GM21528 (cell line): ENCODE results near the gene RDH5.

Experiments
- ATAC-seq: cut with Tn5 transposase; IDR thresholded peaks from one replicate; pipeline ENCODE4 v1.9.1; 2021; ENCODE audit warnings: mild to moderate bottlenecking, moderate library complexity; ENCODE audit not compliant: unreplicated experiment, low FRiP score

The RDH5 gene

GRCh38 chr12:55726971-55727370 lies 6.8 kb downstream of the RDH5 start:
- no peak for ATAC-seq

DNA sequence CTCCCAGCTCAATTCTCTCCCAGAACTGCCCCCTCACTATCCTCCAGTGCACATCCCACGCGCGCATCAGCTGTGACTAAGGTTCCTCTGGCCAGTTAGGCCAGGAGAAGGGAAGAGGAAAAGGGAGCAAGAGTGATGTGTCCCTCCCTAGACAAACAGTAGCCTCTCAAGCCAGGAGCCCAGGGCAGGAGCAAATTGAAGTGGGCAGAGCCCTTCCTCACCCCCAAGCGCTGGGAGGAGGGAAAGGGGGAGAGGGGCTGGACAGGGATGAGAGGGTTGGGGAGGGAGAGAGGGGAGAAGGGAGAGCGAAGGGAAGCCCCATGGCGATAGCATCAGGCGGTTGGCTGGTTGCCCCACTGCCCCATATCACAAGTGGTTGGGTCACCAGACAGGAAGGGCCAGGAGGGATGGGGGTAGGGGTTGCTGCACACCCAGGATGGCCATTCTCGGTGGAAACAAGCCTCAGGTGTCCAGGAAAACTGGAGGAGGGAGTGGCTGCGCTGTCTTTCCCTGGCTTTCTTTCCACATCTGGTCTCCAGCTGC lies 7.5 kb downstream of the RDH5 start:
- no peak for ATAC-seq

DNA sequence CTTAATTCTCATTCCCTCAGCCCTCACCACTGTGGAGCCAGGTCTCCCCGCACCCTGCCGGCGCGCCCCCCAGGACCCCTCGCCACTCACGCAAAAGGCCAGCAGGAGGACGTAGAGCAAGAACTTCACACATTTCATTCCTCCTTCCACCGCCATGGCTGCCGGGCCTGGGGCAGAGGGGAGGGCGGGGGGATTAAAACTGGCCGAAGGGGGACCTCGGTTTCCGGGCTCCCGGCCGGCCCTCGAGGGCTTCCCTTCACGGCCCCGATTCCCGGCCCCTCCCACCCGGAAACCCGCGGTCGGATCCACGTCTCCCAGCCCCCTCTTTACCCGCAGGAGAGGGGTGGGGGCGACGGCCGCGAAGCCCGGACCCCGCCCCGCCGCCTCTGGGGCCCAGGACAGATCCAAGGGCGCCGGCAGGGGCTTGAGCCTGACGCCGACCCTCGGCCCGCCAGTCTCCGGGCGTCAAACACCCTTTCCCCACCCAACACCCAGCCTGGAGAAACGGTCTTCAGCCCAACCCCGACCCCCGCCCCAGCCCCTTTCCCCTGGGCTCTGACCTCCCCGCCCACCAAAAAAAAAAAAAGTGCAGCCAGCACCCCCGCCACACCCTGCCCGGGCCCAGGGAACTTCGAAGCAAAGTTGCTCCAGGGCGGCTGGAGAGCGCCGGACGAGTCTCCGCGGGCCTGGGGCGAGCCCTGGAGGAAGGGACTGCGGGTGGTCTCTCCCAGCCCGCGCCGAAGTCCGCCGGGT lies 8.2 kb downstream of the RDH5 start:
- ATAC-seq, result peak; percentile 20

GRCh38 chr12:55728939-55729818 lies 9.0 kb downstream of the RDH5 start, which contains the start of gene CD63:
Gene CD63 (minus strand): TSS chr12:55729009. CDS start chr12:55728341, 668 bp downstream.
- ATAC-seq, result peak; percentile 72

DNA sequence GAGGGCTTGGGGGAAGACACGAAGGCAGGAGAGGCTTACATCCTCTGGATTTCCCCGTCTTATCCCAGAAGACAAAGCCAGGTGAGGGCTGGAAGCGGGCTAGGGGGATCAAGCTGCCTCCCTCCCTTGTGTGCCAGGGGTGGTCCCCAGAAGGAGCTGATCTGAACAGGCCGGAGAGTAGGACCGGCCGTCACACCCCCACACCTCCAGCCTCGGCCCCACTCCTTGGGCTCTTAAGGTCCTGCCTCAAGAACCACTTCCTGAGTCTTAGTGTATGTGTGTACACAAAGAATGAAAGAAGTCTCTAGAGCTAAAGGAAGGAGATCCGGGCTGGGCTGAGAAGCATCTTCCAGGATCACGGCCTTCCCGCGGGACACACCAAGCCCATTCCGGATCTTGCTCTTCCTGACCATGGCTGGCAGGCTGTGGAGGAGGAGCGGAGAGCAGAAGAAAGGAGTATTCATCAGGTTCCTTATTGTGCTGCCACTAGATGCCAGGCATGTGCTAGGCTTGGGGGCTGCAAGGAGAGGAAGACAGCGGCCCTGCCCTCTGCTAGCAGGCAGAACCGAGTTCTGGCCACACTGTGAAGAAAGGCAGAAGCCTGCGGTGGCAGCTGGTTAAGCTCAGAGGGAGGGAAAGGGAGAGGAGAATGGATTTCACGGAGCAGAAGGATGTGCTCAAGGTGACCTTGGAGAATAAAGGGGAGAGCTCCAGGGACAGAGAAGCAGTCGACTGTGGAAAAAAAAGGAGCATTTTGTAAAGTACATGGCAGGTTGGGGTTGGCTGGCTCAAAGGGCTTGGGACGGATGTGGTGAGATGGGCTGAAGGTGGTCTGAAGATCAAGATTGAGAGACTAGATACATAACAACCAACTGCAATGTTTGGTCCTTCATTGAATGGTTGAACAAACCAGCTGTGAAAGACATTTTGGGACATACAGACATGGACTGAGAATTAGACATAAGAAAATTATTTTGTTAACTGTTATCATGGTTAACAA lies 9.9 kb downstream of the RDH5 start:
- peak; percentile 53 for ATAC-seq

GRCh38 chr12:55732288-55732687 lies 12.1 kb downstream of the RDH5 start:
- ATAC-seq, result no peak

DNA sequence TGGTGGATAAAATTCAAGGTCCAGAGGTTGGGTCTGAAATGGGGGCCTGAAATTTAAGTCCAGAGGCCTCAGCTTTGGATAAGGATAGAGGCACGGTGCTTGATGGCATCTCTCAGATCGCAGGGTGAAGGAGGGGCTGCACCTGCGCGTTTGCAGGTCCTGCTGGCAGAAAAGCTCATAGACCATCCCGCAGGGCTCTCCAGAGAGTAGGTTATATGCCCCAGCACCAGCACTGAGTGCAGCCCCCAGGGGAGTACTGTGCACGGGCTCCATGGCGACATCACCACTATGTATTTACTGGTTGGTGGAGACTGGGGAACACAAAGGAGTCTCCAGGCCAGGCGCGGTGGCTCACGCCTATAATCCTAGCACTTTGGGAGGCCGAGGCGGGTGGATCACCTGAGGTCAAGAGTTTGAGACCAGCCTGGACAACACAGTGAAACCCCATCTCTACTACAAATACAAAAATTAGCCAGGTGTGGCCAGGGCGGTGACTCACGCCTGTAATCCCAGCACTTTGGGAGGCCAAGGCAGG lies 12.9 kb downstream of the RDH5 start:
- no peak for ATAC-seq

GRCh38 chr12:55733858-55734257 lies 13.7 kb downstream of the RDH5 start:
- ATAC-seq, result no peak

- ATAC-seq, result no peak
Observed at GRCh38 chr12:55734595-55734994, 14.4 kb downstream of the RDH5 start.

DNA sequence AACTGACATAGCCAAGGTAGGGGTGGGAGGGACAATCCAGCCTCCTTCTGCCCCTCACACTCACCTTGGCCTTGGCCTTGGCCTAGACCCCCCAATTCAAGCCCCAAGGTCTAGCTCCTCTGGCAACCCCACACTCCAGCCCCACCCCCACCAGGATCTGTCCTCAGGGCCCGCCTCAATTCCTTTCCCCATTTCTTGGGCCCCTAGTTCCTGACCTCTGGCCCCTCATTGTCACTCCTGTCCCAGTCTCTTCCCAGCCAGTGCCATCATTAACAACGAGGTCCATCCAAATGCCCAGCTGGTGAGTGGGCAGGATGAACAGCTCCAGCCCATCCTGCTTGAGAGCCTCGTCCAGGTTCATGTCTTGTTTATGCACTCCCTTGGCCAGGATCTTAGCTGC lies 15.9 kb downstream of the RDH5 start:
- no peak for ATAC-seq

DNA sequence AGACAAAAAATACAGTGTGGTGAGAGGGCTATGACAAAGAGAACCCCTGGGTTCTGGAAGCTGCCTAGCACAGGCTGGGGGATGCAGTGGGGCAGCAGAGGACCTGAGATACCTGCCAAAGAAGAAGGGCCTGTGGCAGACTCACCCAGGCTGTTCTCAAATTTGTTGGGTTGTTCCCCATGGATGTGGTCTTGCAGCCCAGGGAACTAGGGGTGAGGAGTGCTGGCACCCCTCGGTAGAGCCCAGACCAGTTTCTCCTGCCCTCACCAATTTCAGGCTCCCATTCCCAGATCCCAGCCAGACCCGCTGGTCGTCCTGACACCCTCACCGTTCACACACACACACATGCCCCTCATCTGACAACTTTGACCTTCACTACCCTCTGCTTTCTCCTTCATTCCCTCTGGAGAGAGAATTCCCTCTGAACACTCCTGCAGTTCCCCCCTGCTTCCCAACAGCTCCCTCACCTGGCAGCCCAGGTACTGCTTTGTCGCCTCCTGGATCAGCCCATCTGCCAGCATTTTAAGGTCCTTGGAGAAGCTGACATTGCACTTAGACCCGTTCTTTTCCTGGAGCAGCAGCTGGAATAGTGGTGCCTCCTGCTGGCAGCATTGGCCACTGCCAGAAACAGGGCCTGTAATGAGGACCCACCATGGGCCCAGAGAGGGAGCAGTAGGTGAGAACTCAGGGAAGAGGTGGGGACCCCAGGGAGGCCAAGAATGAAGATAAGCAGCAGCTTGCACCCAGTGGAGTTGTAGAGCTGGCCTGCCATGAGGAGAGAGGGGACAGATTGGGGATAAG lies 16.8 kb downstream of the RDH5 start:
- no peak for ATAC-seq

GRCh38 chr12:55737581-55738122 lies 17.5 kb downstream of the RDH5 start:
- no peak for ATAC-seq

DNA sequence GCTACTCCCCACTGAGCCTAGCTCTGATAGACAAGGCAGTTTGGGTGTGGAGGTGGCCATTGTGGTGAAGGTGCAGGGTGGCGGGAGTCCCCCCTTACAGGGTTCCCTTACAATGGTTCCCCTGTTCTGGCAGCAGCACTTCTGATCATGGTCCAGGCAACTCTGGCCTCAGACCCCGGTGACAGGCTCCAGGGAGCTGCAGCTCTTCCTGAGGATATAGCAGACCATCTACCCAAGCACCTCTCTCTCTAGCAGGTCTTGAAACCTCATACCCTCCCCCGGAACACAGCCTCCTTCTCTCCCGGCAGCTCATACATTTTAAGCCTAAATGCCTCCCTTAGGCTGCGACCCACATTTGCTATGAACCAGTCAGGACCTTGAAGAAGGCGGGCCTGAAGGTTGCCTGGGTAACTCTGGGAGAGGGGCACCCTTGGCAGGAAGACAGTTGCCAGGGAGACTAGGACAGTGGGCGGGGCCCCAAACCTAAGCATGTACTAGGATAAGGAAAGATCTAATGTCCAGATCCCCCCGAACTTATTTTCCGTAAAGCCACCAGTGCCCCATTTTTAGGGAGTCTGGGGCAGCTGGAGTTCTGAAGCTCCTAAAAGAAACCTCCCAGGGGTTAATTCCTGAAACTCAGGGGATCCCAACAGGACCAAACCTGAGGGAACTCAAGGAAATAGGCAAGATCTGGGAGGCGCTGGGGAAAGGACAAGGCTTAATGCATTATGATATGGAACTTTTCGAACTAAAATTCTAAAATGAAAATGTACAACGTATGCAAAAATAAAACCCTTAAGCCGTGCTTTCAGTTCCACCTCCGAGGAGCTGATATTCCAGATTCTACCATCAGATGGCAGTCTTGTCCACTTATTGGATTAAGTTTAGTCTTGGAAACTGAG lies 18.2 kb downstream of the RDH5 start:
- ATAC-seq, result peak; percentile 92

GRCh38 chr12:55739025-55739378 lies 18.8 kb downstream of the RDH5 start:
- ATAC-seq, result no peak

GRCh38 chr12:55741931-55742680 lies 21.9 kb downstream of the RDH5 start:
- no peak for ATAC-seq

DNA sequence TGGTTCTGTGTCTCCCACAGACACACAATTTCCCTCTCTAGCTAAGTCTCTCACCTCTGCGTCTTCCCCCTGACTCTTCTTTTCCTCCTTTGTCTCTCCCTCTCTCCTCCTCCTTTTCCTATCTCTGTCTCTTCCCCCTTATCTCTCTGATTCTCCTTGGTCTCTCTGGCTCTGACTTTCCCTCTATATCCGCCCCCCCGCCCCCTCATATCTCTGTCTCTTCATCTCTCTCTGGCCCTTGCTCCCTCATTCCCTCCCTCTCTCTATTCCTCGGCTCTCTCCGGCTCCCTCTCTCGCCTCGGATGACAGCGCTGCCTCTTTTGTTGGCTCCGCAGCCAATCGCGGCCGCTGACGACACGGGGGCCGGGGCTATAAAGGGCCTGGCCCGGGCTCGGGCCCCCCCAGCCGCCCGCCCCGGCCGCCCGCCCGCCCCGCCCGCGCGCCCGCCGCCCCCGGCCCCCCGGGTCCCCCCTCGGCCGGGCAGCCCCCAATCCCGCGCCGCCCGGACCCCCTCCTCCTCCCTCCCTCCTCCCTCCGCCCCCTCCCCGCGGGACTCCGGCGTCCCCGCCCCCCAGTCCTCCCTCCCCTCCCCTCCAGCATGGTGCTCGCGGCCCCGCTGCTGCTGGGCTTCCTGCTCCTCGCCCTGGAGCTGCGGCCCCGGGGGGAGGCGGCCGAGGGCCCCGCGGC lies 22.7 kb downstream of the RDH5 start, which contains the start of gene GDF11:
Gene GDF11 (plus strand): TSS at position 404 of the 687 bp plus-strand sequence. CDS start 195 bp downstream, at position 599.
- no peak for ATAC-seq
